HCT116 (cell line): Measurements from ENCODE around the gene FAM135A.
"Not testable (repeated sequence)": the region's sequence is repeated elsewhere in the genome, so short reads cannot be mapped to it uniquely, and the experiment has no call there.

Experiments used
- EZH2 ChIP-seq: fragments of 200-600 bp; sonication (generic); IDR thresholded peaks from 2 replicates; pipeline ENCODE4 v1.6.1; 2017; ENCODE audit warnings: antibody characterized with exemption, mixed run types
- POLR2A ChIP-seq: IDR thresholded peaks from 2 replicates; pipeline ENCODE4 v1.7.0; 2011; ENCODE audit warnings: borderline replicate concordance; ENCODE audit not compliant: insufficient read depth, insufficient read length; ENCODE audit errors: extremely low read depth
- POLR2AphosphoS5 ChIP-seq: IDR thresholded peaks from 2 replicates; pipeline ENCODE4 v1.6.1; 2011; ENCODE audit warnings: mild to moderate bottlenecking, low read depth, low read length, moderate library complexity
- ZNF274 ChIP-seq: fragments of 200-500 bp; sonication (Bioruptor generic); IDR thresholded peaks from 2 replicates; pipeline ENCODE4 v1.6.1; 2014; ENCODE audit warnings: mild to moderate bottlenecking, low read depth, low read length, inconsistent platforms
- TF ChIP-seq, protein P1 (sequence below): IDR thresholded peaks from 2 replicates; pipeline ENCODE4 v1.6.1; 2012
- TF ChIP-seq, protein P2 (sequence below): IDR thresholded peaks from 2 replicates; pipeline ENCODE4 v1.6.1; 2012; ENCODE audit warnings: low read depth
- TF ChIP-seq, protein P3 (sequence below), 3 experiments: fragments of 200-600 bp in 1 of 3; sonication (generic) in 1 of 3; IDR thresholded peaks in 2 of 3; conservative IDR thresholded peaks in 1 of 3; 2 replicates each; pipeline ENCODE4 v1.5.1; 2012 to 2017; ENCODE audit warnings: low read depth in 2 of 3, low read length in 2 of 3, antibody characterized with exemption in 1 of 3, borderline replicate concordance in 1 of 3, control low read depth in 1 of 3, mild to moderate bottlenecking in 1 of 3, mixed read lengths in 1 of 3, mixed run types in 1 of 3, moderate library complexity in 1 of 3; ENCODE audit not compliant: insufficient read depth in 1 of 3

DNA sequence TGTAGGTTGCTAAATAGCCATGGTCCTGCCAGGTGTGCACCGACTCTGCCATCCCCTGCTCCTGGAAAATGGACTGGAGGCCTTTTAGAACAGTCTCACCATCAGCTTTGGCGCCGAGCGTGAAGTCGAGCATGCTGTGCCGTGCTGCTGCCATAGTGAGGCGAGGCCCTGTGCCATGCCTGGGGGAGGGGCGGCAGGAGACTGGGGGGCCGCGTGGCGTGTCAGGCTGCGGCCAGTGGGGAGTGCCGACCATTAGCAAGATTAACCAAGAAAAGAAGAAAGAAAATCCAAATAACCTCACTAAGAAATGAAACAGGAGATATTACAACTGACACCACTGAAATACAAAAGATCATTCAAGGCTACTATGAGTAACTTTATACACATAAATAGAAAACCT, 195.9 kb downstream of the FAM135A start:
- TF ChIP-seq POLR2A, POLR2AphosphoS5, EZH2, ZNF274: not testable (repeated sequence)
- TF ChIP-seq, protein P1, sequence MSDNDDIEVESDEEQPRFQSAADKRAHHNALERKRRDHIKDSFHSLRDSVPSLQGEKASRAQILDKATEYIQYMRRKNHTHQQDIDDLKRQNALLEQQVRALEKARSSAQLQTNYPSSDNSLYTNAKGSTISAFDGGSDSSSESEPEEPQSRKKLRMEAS = not testable (repeated sequence)
- TF ChIP-seq, protein P2, sequence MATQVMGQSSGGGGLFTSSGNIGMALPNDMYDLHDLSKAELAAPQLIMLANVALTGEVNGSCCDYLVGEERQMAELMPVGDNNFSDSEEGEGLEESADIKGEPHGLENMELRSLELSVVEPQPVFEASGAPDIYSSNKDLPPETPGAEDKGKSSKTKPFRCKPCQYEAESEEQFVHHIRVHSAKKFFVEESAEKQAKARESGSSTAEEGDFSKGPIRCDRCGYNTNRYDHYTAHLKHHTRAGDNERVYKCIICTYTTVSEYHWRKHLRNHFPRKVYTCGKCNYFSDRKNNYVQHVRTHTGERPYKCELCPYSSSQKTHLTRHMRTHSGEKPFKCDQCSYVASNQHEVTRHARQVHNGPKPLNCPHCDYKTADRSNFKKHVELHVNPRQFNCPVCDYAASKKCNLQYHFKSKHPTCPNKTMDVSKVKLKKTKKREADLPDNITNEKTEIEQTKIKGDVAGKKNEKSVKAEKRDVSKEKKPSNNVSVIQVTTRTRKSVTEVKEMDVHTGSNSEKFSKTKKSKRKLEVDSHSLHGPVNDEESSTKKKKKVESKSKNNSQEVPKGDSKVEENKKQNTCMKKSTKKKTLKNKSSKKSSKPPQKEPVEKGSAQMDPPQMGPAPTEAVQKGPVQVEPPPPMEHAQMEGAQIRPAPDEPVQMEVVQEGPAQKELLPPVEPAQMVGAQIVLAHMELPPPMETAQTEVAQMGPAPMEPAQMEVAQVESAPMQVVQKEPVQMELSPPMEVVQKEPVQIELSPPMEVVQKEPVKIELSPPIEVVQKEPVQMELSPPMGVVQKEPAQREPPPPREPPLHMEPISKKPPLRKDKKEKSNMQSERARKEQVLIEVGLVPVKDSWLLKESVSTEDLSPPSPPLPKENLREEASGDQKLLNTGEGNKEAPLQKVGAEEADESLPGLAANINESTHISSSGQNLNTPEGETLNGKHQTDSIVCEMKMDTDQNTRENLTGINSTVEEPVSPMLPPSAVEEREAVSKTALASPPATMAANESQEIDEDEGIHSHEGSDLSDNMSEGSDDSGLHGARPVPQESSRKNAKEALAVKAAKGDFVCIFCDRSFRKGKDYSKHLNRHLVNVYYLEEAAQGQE = not testable (repeated sequence)
- TF ChIP-seq, protein P3, sequence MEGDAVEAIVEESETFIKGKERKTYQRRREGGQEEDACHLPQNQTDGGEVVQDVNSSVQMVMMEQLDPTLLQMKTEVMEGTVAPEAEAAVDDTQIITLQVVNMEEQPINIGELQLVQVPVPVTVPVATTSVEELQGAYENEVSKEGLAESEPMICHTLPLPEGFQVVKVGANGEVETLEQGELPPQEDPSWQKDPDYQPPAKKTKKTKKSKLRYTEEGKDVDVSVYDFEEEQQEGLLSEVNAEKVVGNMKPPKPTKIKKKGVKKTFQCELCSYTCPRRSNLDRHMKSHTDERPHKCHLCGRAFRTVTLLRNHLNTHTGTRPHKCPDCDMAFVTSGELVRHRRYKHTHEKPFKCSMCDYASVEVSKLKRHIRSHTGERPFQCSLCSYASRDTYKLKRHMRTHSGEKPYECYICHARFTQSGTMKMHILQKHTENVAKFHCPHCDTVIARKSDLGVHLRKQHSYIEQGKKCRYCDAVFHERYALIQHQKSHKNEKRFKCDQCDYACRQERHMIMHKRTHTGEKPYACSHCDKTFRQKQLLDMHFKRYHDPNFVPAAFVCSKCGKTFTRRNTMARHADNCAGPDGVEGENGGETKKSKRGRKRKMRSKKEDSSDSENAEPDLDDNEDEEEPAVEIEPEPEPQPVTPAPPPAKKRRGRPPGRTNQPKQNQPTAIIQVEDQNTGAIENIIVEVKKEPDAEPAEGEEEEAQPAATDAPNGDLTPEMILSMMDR (IDR thresholded peaks at IDR 0.05 in 2 of 3, conservative IDR thresholded peaks at IDR 0.05 in 1 of 3; ENCODE audit: borderline replicate concordance in 1 of 3, insufficient read depth in 1 of 3, low read depth in 2 of 3, low read length in 2 of 3) = not testable (repeated sequence)
